Upper lobe of left lung (tissue), 4 donors: ENCODE measurements around the gene RND1.

Experiments
- EP300 ChIP-seq, 4 donors: sonication (generic); formaldehyde crosslinking; IDR thresholded peaks; one replicate each; pipeline ENCODE4 v1.5.1; 2017; ENCODE audit warnings: antibody characterized with exemption in 4 of 4, control low read depth in 2 of 4
- TF ChIP-seq, protein P1 (sequence below), 6 experiments: fragments of 450-650 bp in 4 of 6; fragments of 200-600 bp in 2 of 6; sonication (generic) in 2 of 6; IDR thresholded peaks; one replicate each; pipeline ENCODE4 v1.5.1; 2016 to 2019; ENCODE audit warnings: antibody characterized with exemption in 6 of 6

- TF ChIP-seq, protein P1, sequence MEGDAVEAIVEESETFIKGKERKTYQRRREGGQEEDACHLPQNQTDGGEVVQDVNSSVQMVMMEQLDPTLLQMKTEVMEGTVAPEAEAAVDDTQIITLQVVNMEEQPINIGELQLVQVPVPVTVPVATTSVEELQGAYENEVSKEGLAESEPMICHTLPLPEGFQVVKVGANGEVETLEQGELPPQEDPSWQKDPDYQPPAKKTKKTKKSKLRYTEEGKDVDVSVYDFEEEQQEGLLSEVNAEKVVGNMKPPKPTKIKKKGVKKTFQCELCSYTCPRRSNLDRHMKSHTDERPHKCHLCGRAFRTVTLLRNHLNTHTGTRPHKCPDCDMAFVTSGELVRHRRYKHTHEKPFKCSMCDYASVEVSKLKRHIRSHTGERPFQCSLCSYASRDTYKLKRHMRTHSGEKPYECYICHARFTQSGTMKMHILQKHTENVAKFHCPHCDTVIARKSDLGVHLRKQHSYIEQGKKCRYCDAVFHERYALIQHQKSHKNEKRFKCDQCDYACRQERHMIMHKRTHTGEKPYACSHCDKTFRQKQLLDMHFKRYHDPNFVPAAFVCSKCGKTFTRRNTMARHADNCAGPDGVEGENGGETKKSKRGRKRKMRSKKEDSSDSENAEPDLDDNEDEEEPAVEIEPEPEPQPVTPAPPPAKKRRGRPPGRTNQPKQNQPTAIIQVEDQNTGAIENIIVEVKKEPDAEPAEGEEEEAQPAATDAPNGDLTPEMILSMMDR (IDR thresholded peaks at IDR 0.05): no peak
- no peak for TF ChIP-seq EP300 (IDR thresholded peaks at IDR 0.05)
These were observed 36.7 kb downstream of the RND1 start for GRCh38 chr12:48828841-48829575.
